HCT116 (cell line): ENCODE measurements around the gene CDC42EP5. TPM values are rescaled to one million over a fixed set of nuclear protein-coding genes. Genes with fewer than 3 reads are reported as not detected.
A peak's percentile ranks its signal among the peaks of the same experiment; 100 is the strongest.

Experiments used
- ATAC-seq: fragments of 200-7000 bp; cut with Tn5 transposase; 2 replicates; pipeline ENCODE4 v1.9.1; 2020; ENCODE audit warnings: mild to moderate bottlenecking, moderate library complexity
- BruUV-seq: library from RNA; stranded (reverse); fragments of 400-500 nt; replicated peaks from 2 replicates; lab custom pipeline; 2021; lab: Mats Ljungman, UMichigan
- CTCF ChIA-PET: fragments of 300-600 bp; sonication (Branson Sonifier 250); formaldehyde crosslinking; loops from one replicate; lab custom pipeline; 2021; ENCODE audit warnings: antibody characterized with exemption; lab: Charles Lee
- POLR2A ChIA-PET: fragments of 300-600, 350-600 bp; sonication (Branson Sonifier 250); formaldehyde crosslinking; loops from one replicate; lab custom pipeline; 2021; ENCODE audit warnings: antibody characterized with exemption; lab: Charles Lee
- RAD21 ChIA-PET, 2 experiments: fragments of 300-600 bp; sonication (Branson Sonifier 250); formaldehyde crosslinking; loops; one replicate each; lab custom pipeline; 2023; ENCODE audit warnings: low total read pairs in 2 of 2; ENCODE audit not compliant: uncharacterized antibody in 2 of 2, unreplicated experiment in 2 of 2, low non-redundant PET in 1 of 2; lab: Charles Lee
- DNase-seq: peaks from one replicate; pipeline ENCODE4 v3.0.0-alpha.2; 2010; ENCODE audit warnings: low read depth, low spot score
- H2AFZ ChIP-seq: fragments of 200-600 bp; shearing (Covaris generic), sonication (generic); 2 replicates; pipeline ENCODE4 v1.6.1; 2017; ENCODE audit warnings: low read depth, mixed run types, mixed read lengths, antibody characterized with exemption, low read length; ENCODE audit not compliant: poor library complexity, severe bottlenecking
- H3K27ac ChIP-seq: 2 replicates; pipeline ENCODE4 v1.5.1; 2012; ENCODE audit warnings: low read depth, low read length
- H3K27me3 ChIP-seq: fragments of 200-600 bp; sonication (generic); 2 replicates; pipeline ENCODE4 v1.6.1; 2016; ENCODE audit warnings: mixed run types, low read length, mixed read lengths; ENCODE audit not compliant: insufficient read depth
- H3K36me3 ChIP-seq, 2 experiments: fragments of 200-500 bp in 1 of 2; fragments of 200-600 bp in 1 of 2; sonication (Bioruptor generic) in 1 of 2; sonication (generic) in 1 of 2; 2 replicates each; pipeline versions ENCODE4 v1.5.1 to v1.6.1; 2014 to 2016; ENCODE audit warnings: low read length in 2 of 2, inconsistent platforms in 1 of 2, mixed read lengths in 1 of 2, mixed run types in 1 of 2; ENCODE audit not compliant: insufficient read depth in 2 of 2, control insufficient read depth in 1 of 2
- H3K4me1 ChIP-seq, 2 experiments: fragments of 200-600 bp in 1 of 2; sonication (generic) in 1 of 2; 2 replicates each; pipeline versions ENCODE4 v1.5.1 to v1.6.1; 2012 to 2017; ENCODE audit warnings: low read length in 2 of 2, inconsistent platforms in 1 of 2, mild to moderate bottlenecking in 1 of 2, mixed read lengths in 1 of 2, mixed run types in 1 of 2, moderate library complexity in 1 of 2; ENCODE audit not compliant: insufficient read depth in 2 of 2, control insufficient read depth in 1 of 2
- H3K4me2 ChIP-seq: fragments of 200-600 bp; sonication (generic); 2 replicates; pipeline ENCODE4 v1.6.1; 2017; ENCODE audit warnings: mixed run types, low read length, mixed read lengths
- H3K4me3 ChIP-seq, 2 experiments: fragments of 200-600 bp in 1 of 2; sonication (generic) in 1 of 2; replicated peaks in 1 of 2; 2 replicates each; pipeline ENCODE4 v1.5.1; 2011 to 2016; ENCODE audit warnings: low read length in 2 of 2, control low read depth in 1 of 2, low read depth in 1 of 2, mild to moderate bottlenecking in 1 of 2, mixed read lengths in 1 of 2, mixed run types in 1 of 2
- H3K79me2 ChIP-seq: fragments of 200-600 bp; sonication (generic); 2 replicates; pipeline ENCODE4 v1.6.1; 2017; ENCODE audit warnings: mild to moderate bottlenecking, mixed run types, low read length, moderate library complexity, mixed read lengths; ENCODE audit not compliant: insufficient read depth
- H3K9ac ChIP-seq: fragments of 200-600 bp; sonication (generic); 2 replicates; pipeline ENCODE4 v1.6.1; 2016; ENCODE audit warnings: low read length, mixed read lengths
- H3K9me2 ChIP-seq: fragments of 200-600 bp; sonication (generic), shearing (Covaris generic); 2 replicates; pipeline ENCODE4 v1.6.1; 2017; ENCODE audit warnings: mixed run types, mild to moderate bottlenecking, moderate library complexity; ENCODE audit not compliant: insufficient read depth
- H3K9me3 ChIP-seq, 2 experiments: fragments of 200-500 bp in 1 of 2; fragments of 200-600 bp in 1 of 2; sonication (Bioruptor generic) in 1 of 2; sonication (generic) in 1 of 2; 2 replicates each; pipeline ENCODE4 v1.6.1; 2014 to 2017; ENCODE audit warnings: low read length in 2 of 2, mixed read lengths in 2 of 2, inconsistent platforms in 1 of 2, low read depth in 1 of 2, mild to moderate bottlenecking in 1 of 2, mixed run types in 1 of 2, moderate library complexity in 1 of 2; ENCODE audit not compliant: control insufficient read depth in 1 of 2, insufficient read depth in 1 of 2
- H4K20me1 ChIP-seq: fragments of 200-600 bp; sonication (generic), shearing (Covaris generic); 2 replicates; pipeline ENCODE4 v1.6.1; 2017; ENCODE audit warnings: mixed run types, mild to moderate bottlenecking, moderate library complexity; ENCODE audit not compliant: insufficient read depth
- CBX3 ChIP-seq: IDR thresholded peaks from 2 replicates; pipeline ENCODE4 v1.6.1; 2012; ENCODE audit warnings: low read depth
- CEBPB ChIP-seq: IDR thresholded peaks from 2 replicates; pipeline ENCODE4 v1.6.1; 2012; ENCODE audit warnings: low read depth
- EGR1 ChIP-seq: IDR thresholded peaks from 2 replicates; pipeline ENCODE4 v1.6.1; 2012; ENCODE audit warnings: low read depth
- ELF1 ChIP-seq: IDR thresholded peaks from 2 replicates; pipeline ENCODE4 v1.6.1; 2012; ENCODE audit warnings: low read depth, borderline replicate concordance
- EZH2 ChIP-seq: fragments of 200-600 bp; sonication (generic); IDR thresholded peaks from 2 replicates; pipeline ENCODE4 v1.6.1; 2017; ENCODE audit warnings: antibody characterized with exemption, mixed run types
- FOSL1 ChIP-seq: IDR thresholded peaks from 2 replicates; pipeline ENCODE4 v1.6.1; 2012; ENCODE audit warnings: low read depth
- JUND ChIP-seq: IDR thresholded peaks from 2 replicates; pipeline ENCODE4 v1.6.1; 2012
- POLR2A ChIP-seq: IDR thresholded peaks from 2 replicates; pipeline ENCODE4 v1.7.0; 2011; ENCODE audit warnings: borderline replicate concordance; ENCODE audit not compliant: insufficient read depth, insufficient read length; ENCODE audit errors: extremely low read depth
- POLR2AphosphoS5 ChIP-seq: IDR thresholded peaks from 2 replicates; pipeline ENCODE4 v1.6.1; 2011; ENCODE audit warnings: mild to moderate bottlenecking, low read depth, low read length, moderate library complexity
- SIN3A ChIP-seq: IDR thresholded peaks from 2 replicates; pipeline ENCODE4 v1.6.1; 2012; ENCODE audit warnings: low read depth
- SP1 ChIP-seq: IDR thresholded peaks from 2 replicates; pipeline ENCODE4 v1.6.1; 2012; ENCODE audit warnings: low read depth
- SRF ChIP-seq: IDR thresholded peaks from 2 replicates; pipeline ENCODE4 v1.6.1; 2012; ENCODE audit warnings: low read depth
- TCF7L2 ChIP-seq: IDR thresholded peaks from 2 replicates; pipeline ENCODE4 v1.7.0; 2011; ENCODE audit warnings: borderline replicate concordance, inconsistent platforms; ENCODE audit not compliant: insufficient read depth, insufficient read length; ENCODE audit errors: extremely low read depth
- ZBTB33 ChIP-seq: IDR thresholded peaks from 2 replicates; pipeline ENCODE4 v1.6.1; 2011; ENCODE audit warnings: mild to moderate bottlenecking, low read length, moderate library complexity; ENCODE audit not compliant: insufficient replicate concordance; ENCODE audit errors: extremely low read depth
- ZFX ChIP-seq: fragments of 450-650 bp; IDR thresholded peaks from 2 replicates; pipeline ENCODE4 v1.6.1; 2017
- ZNF274 ChIP-seq: fragments of 200-500 bp; sonication (Bioruptor generic); IDR thresholded peaks from 2 replicates; pipeline ENCODE4 v1.6.1; 2014; ENCODE audit warnings: mild to moderate bottlenecking, low read depth, low read length, inconsistent platforms
- intact Hi-C: fragments of 100-400 bp; cut with micrococcal nuclease; formaldehyde crosslinking; loops from 2 replicates; pipeline ENCODE4 v1.10.0; 2022
- total RNA-seq: library from RNA; stranded (reverse); gene quantifications from one replicate; pipeline ENCODE4 v1.2.1, GENCODE V29; 2021; ENCODE audit not compliant: unreplicated experiment
- TF ChIP-seq, protein P1 (sequence below): IDR thresholded peaks from 2 replicates; pipeline ENCODE4 v1.6.1; 2012

Gene CDC42EP5
- total RNA-seq, 1 experiment from 2014 or later, result 0.64 TPM

- no peaks in the 10 kb centered on the region for H3K79me2 ChIP-seq
- H3K27ac ChIP-seq, result no peak overlapping the region
- no peaks in the 10 kb centered on the region for H3K9me2 ChIP-seq
- no peaks in the 10 kb centered on the region for H3K9me3 ChIP-seq
- no TSS peak for BruUV-seq
- no peaks in the 10 kb centered on the region for H3K27me3 ChIP-seq
- H3K4me1 ChIP-seq, result peaks cover 29 to 36% of the 10 kb centered on the region in 2 experiments
- TF ChIP-seq JUND (no peak), EZH2 (no peak), ZFX (no peak)
- no peak overlapping the region for H3K4me3 ChIP-seq
- H3K36me3 ChIP-seq, result peaks cover 0 to under 1% of the 10 kb centered on the region in 2 experiments; a peak in 1 of 4 replicates
- intact Hi-C loops, result no loop called here
- ChIA-PET CTCF (no interaction called here), RAD21 (no interaction called here), POLR2A (no interaction called here)
- ATAC-seq, result no peak
- no peak overlapping the region for H3K9ac ChIP-seq
- no peak overlapping the region for H3K4me2 ChIP-seq
- DNase-seq, result no peak
- H2AFZ ChIP-seq, result no peak overlapping the region
- no peaks in the 10 kb centered on the region for H4K20me1 ChIP-seq
Observed at GRCh38 chr19:54433697-54434096, 39.4 kb downstream of the CDC42EP5 start.

DNA sequence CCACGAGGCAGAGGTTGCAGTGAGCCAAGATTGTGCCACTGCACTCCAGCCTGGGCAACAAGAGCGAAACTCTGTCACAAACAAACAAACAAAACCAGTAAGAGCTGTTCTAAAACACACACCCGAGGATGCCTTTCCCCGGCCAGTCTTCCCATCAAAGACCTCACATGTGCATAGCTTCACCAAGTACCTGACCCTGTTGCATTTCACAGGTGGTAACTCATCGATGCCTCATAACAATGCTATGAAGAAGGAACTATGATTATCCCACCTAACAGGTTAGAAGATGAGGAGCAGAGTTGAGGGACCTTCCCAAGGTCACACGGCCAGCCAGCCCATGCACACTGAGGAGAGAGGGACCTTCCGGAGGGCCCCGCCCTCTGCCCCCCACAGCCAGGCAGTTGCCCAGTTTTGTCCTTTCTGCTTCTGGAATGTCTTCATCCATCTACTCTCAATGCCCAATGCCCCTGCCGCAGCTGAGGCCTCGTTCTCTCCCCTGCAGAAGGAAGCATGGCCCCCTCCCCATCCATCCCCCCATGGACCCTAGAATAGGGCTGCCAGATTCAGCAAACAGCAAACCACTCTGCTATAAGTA lies 40.9 kb downstream of the CDC42EP5 start:
- no peaks in the 10 kb centered on the region for H4K20me1 ChIP-seq
- H3K36me3 ChIP-seq, result no peaks in the 10 kb centered on the region
- H3K79me2 ChIP-seq, result no peaks in the 10 kb centered on the region
- peak overlapping the region; percentile 60 for H3K27ac ChIP-seq
- BruUV-seq, result no TSS peak
- DNase-seq (peak; percentile 73), ATAC-seq (peak; percentile 52)
- intact Hi-C loops, result no loop called here
- peaks cover 29 to 36% of the 10 kb centered on the region in 2 experiments for H3K4me1 ChIP-seq
- ChIA-PET RAD21 (no interaction called here), POLR2A (interaction anchor here (0.9 to 1.2 kb wide), 2 partner anchors 16 to 32 kb away, joined by 3 to 6 read pairs; partner anchors contain the start of genes LENG8 and LENG9), CTCF (interaction anchor here (0.7 to 1.1 kb wide), 3 partner anchors 9 to 45 kb away, joined by 3 read pairs; no protein-coding TSS in a partner anchor)
- no peaks in the 10 kb centered on the region for H3K9me3 ChIP-seq
- H3K9me2 ChIP-seq, result no peaks in the 10 kb centered on the region
- H3K9ac ChIP-seq, result peak overlapping the region; percentile 62
- H2AFZ ChIP-seq, result no peak overlapping the region
- H3K4me2 ChIP-seq, result peak overlapping the region; percentile 88
- H3K4me3 ChIP-seq, result peak overlapping the region in 1 of 2 experiments; percentile 46; a peak in 2 of 4 replicates
- no peaks in the 10 kb centered on the region for H3K27me3 ChIP-seq
- no peak for TF ChIP-seq EGR1
- TF ChIP-seq ZBTB33, result no peak
- no peak; the same call in 1 of the 2 replicates for TF ChIP-seq POLR2AphosphoS5
- TF ChIP-seq, protein P1, sequence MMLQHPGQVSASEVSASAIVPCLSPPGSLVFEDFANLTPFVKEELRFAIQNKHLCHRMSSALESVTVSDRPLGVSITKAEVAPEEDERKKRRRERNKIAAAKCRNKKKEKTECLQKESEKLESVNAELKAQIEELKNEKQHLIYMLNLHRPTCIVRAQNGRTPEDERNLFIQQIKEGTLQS, result no peak
- TF ChIP-seq ELF1, result no peak
- peak; percentile 75; the same call in 1 of the 2 replicates for TF ChIP-seq SP1
- no peak for TF ChIP-seq EZH2
- TF ChIP-seq SRF, result no peak
- TF ChIP-seq ZNF274, result no peak
- no peak for TF ChIP-seq POLR2A
- 0 out of 2 replicates have a peak, but pooled peaks have one; percentile 9 for TF ChIP-seq CBX3
- TF ChIP-seq ZFX, result no peak
- TF ChIP-seq CEBPB, result no peak
- peak; percentile 65 for TF ChIP-seq JUND
- TF ChIP-seq TCF7L2, result no peak
- TF ChIP-seq SIN3A, result no peak
- peak; percentile 79; the same call in 1 of the 2 replicates for TF ChIP-seq FOSL1
